Measurements from ENCODE around the gene ROBO2.

The ROBO2 gene

GRCh38 chr3:77427528-77427927 is 387.6 kb downstream of the ROBO2 start:
- DNase-seq: no peak

GRCh38 chr3:77436908-77437307 is 397.0 kb downstream of the ROBO2 start:
- no peak for DNase-seq

GRCh38 chr3:77446084-77446483 is 406.2 kb downstream of the ROBO2 start:
- no peak for DNase-seq

GRCh38 chr3:77446761-77447160 is 406.9 kb downstream of the ROBO2 start:
- no peak for DNase-seq

- no peak for DNase-seq
Measured at GRCh38 chr3:77449459-77450350, 409.8 kb downstream of the ROBO2 start.

GRCh38 chr3:77456431-77456830 is 416.5 kb downstream of the ROBO2 start:
- no peak for DNase-seq

- no peak for DNase-seq
Measured at GRCh38 chr3:77456906-77457305, 417.0 kb downstream of the ROBO2 start.

- DNase-seq: no peak
Measured at GRCh38 chr3:77459926-77460325, 420.0 kb downstream of the ROBO2 start.

- DNase-seq: no peak
Measured at GRCh38 chr3:77460326-77460725, 420.4 kb downstream of the ROBO2 start.

GRCh38 chr3:77462951-77463350 is 423.1 kb downstream of the ROBO2 start:
- DNase-seq: no peak

GRCh38 chr3:77464111-77464688 is 424.3 kb downstream of the ROBO2 start:
- DNase-seq: no peak

- DNase-seq: no peak
Measured at GRCh38 chr3:77466562-77467115, 426.7 kb downstream of the ROBO2 start.

GRCh38 chr3:77467702-77468625 is 428.1 kb downstream of the ROBO2 start:
- DNase-seq: no peak

- DNase-seq: no peak
Measured at GRCh38 chr3:77468626-77469020, 428.7 kb downstream of the ROBO2 start.

- no peak for DNase-seq
Measured at GRCh38 chr3:77475507-77475906, 435.6 kb downstream of the ROBO2 start.

GRCh38 chr3:77479021-77479420 is 439.1 kb downstream of the ROBO2 start:
- no peak for DNase-seq

- no peak for DNase-seq
Measured at GRCh38 chr3:77489216-77489615, 449.3 kb downstream of the ROBO2 start.

GRCh38 chr3:77491961-77492360 is 452.1 kb downstream of the ROBO2 start:
- no peak for DNase-seq

- no peak for DNase-seq
Measured at GRCh38 chr3:77500721-77501120, 460.8 kb downstream of the ROBO2 start.

GRCh38 chr3:77506384-77506783 is 466.5 kb downstream of the ROBO2 start:
- DNase-seq: no peak

- no peak for DNase-seq
Measured at GRCh38 chr3:77513542-77513941, 473.6 kb downstream of the ROBO2 start.

- DNase-seq: no peak
Measured at GRCh38 chr3:77514766-77515165, 474.9 kb downstream of the ROBO2 start.

- no peak for DNase-seq
Measured at GRCh38 chr3:77524463-77524862, 484.6 kb downstream of the ROBO2 start.
